PC-9 (cell line): ENCODE data around the gene VEPH1.

Experiments used
- CTCF ChIP-seq: fragments of 200-600 bp; sonication (generic); conservative IDR thresholded peaks from 2 replicates; pipeline ENCODE4 v1.6.1; 2017; ENCODE audit warnings: mixed run types, antibody characterized with exemption, mild to moderate bottlenecking, moderate library complexity
- EZH2 ChIP-seq: fragments of 200-600 bp; sonication (generic); IDR thresholded peaks from 2 replicates; pipeline ENCODE4 v1.8.0; 2017; ENCODE audit warnings: antibody characterized with exemption, low read depth

- TF ChIP-seq CTCF (no peak), EZH2 (no peak)
Observed at GRCh38 chr3:157479464-157480243, 23.6 kb downstream of the VEPH1 start.
